Measurements from ENCODE around the gene KIAA1958.

DNA sequence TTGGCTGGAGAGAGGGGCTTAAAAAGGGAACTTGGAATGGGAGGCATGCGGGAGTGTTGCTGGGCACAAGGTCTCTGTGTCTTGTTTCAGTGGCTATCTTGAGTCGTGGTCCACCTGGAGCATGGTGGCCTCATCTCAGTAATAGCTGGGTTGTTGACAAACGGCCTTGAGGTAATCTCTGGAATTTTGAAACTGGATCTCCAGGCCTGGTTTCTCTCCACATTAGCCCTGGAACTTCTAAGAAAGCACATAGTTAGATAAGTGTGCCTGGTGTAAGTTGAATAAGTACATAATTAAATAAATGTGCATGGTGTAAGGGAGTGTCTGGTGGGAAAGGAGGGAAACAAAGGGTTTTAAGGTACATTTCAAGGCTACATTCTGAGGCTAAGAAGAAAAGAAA lies 169.0 kb downstream of the KIAA1958 start:
- TF ChIP-seq, protein P1, sequence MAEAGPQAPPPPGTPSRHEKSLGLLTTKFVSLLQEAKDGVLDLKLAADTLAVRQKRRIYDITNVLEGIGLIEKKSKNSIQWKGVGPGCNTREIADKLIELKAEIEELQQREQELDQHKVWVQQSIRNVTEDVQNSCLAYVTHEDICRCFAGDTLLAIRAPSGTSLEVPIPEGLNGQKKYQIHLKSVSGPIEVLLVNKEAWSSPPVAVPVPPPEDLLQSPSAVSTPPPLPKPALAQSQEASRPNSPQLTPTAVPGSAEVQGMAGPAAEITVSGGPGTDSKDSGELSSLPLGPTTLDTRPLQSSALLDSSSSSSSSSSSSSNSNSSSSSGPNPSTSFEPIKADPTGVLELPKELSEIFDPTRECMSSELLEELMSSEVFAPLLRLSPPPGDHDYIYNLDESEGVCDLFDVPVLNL (IDR thresholded peaks at IDR 0.05; ENCODE audit: low read depth, low read length) = no peak
- TF ChIP-seq CREM (IDR thresholded peaks at IDR 0.05; ENCODE audit: low read depth) = no peak
- TF ChIP-seq SUPT20H (IDR thresholded peaks at IDR 0.05; ENCODE audit: borderline replicate concordance, control insufficient read depth, low read depth, low read length) = no peak
- TF ChIP-seq, protein P2, sequence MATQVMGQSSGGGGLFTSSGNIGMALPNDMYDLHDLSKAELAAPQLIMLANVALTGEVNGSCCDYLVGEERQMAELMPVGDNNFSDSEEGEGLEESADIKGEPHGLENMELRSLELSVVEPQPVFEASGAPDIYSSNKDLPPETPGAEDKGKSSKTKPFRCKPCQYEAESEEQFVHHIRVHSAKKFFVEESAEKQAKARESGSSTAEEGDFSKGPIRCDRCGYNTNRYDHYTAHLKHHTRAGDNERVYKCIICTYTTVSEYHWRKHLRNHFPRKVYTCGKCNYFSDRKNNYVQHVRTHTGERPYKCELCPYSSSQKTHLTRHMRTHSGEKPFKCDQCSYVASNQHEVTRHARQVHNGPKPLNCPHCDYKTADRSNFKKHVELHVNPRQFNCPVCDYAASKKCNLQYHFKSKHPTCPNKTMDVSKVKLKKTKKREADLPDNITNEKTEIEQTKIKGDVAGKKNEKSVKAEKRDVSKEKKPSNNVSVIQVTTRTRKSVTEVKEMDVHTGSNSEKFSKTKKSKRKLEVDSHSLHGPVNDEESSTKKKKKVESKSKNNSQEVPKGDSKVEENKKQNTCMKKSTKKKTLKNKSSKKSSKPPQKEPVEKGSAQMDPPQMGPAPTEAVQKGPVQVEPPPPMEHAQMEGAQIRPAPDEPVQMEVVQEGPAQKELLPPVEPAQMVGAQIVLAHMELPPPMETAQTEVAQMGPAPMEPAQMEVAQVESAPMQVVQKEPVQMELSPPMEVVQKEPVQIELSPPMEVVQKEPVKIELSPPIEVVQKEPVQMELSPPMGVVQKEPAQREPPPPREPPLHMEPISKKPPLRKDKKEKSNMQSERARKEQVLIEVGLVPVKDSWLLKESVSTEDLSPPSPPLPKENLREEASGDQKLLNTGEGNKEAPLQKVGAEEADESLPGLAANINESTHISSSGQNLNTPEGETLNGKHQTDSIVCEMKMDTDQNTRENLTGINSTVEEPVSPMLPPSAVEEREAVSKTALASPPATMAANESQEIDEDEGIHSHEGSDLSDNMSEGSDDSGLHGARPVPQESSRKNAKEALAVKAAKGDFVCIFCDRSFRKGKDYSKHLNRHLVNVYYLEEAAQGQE (IDR thresholded peaks at IDR 0.05; ENCODE audit: low read depth, low read length) = no peak
- no peak for TF ChIP-seq POLR2AphosphoS5 (IDR thresholded peaks at IDR 0.05; ENCODE audit: low read length)
- TF ChIP-seq, protein P3, sequence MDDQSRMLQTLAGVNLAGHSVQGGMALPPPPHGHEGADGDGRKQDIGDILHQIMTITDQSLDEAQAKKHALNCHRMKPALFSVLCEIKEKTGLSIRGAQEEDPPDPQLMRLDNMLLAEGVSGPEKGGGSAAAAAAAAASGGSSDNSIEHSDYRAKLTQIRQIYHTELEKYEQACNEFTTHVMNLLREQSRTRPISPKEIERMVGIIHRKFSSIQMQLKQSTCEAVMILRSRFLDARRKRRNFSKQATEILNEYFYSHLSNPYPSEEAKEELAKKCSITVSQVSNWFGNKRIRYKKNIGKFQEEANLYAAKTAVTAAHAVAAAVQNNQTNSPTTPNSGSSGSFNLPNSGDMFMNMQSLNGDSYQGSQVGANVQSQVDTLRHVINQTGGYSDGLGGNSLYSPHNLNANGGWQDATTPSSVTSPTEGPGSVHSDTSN (IDR thresholded peaks at IDR 0.05; ENCODE audit: insufficient replicate concordance, low read depth, low read length) = no peak
- no peak for TF ChIP-seq NBN (IDR thresholded peaks at IDR 0.05)
- TF ChIP-seq FOXM1 (IDR thresholded peaks at IDR 0.05; ENCODE audit: low read depth, low read length) = no peak
- TF ChIP-seq SREBF2 (IDR thresholded peaks at IDR 0.05; ENCODE audit: low read length) = no peak
- no peak for TF ChIP-seq CBX5 (IDR thresholded peaks at IDR 0.05; ENCODE audit: low read depth)
- TF ChIP-seq EP300 (IDR thresholded peaks at IDR 0.05; ENCODE audit: borderline replicate concordance in 1 of 2, control insufficient read depth in 1 of 2, low read depth in 2 of 2, low read length in 2 of 2) = no peak
- no peak for TF ChIP-seq CHD1 (IDR thresholded peaks at IDR 0.05; ENCODE audit: low read depth, low read length)
- no peak for TF ChIP-seq POLR2A (IDR thresholded peaks at IDR 0.05; ENCODE audit: low read depth, low read length)
- TF ChIP-seq, protein P4, sequence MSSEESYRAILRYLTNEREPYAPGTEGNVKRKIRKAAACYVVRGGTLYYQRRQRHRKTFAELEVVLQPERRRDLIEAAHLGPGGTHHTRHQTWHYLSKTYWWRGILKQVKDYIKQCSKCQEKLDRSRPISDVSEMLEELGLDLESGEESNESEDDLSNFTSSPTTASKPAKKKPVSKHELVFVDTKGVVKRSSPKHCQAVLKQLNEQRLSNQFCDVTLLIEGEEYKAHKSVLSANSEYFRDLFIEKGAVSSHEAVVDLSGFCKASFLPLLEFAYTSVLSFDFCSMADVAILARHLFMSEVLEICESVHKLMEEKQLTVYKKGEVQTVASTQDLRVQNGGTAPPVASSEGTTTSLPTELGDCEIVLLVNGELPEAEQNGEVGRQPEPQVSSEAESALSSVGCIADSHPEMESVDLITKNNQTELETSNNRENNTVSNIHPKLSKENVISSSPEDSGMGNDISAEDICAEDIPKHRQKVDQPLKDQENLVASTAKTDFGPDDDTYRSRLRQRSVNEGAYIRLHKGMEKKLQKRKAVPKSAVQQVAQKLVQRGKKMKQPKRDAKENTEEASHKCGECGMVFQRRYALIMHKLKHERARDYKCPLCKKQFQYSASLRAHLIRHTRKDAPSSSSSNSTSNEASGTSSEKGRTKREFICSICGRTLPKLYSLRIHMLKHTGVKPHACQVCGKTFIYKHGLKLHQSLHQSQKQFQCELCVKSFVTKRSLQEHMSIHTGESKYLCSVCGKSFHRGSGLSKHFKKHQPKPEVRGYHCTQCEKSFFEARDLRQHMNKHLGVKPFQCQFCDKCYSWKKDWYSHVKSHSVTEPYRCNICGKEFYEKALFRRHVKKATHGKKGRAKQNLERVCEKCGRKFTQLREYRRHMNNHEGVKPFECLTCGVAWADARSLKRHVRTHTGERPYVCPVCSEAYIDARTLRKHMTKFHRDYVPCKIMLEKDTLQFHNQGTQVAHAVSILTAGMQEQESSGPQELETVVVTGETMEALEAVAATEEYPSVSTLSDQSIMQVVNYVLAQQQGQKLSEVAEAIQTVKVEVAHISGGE (CRISPR knock-in tag; IDR thresholded peaks at IDR 0.05) = no peak

All from GM12878 (cell line).